Measurements from ENCODE around the gene SUSD2. TPM values are rescaled to one million over a fixed set of nuclear protein-coding genes. Genes with fewer than 3 reads are reported as not detected.
"Not testable (repeated sequence)": the region's sequence is repeated elsewhere in the genome, so short reads cannot be mapped to it uniquely, and the experiment has no call there.

Gene SUSD2
- total RNA-seq, 1 donor from 2014 or later, result 1.4 TPM

- DNase-seq (ENCODE audit: low spot score) (no peak), ATAC-seq (no peak)
Observed at GRCh38 chr22:24176040-24176439, 5.2 kb upstream of the SUSD2 start.

DNA sequence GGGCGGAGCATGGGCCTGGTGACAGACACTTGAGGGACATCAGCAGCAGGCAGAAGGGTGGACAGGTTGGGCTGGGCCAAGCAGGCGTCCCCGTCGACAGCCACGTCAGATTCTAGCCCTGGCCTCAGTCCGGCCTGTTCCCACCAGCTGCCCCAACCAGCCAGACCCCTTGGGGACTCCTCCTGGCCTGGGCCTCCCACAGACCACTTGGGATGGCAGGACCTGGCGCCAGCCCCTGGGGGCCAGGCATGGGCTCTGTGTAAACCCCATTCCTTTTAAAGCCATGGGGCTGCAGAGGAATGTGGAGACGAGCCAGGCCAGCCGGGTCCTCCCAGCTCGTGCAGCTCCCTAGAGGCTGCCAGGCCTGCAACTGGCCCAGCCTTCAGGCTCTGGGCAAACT lies 4.7 kb upstream of the SUSD2 start:
- ATAC-seq (no peak), DNase-seq (ENCODE audit: low spot score) (no peak)

GRCh38 chr22:24177045-24177444 lies 4.2 kb upstream of the SUSD2 start:
- ATAC-seq (no peak), DNase-seq (ENCODE audit: low spot score) (no peak)

DNA sequence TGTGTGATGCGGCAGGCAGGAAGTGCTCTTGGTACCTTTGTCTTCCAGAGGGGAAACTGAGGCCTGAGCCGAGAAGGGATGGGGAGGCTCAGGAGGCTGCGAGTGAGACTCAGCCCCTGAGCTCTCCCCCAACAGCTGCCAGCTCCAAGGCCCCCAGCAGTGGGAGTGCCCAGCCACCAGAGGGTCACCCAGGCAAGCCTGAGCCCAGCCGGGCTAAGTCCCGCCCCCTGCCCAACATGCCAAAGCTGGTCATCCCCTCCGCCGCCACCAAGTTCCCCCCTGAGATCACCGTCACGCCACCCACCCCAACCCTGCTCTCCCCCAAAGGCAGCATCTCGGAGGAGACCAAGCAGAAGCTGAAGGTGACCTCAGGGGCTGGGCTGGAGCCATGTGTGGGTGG lies 3.8 kb upstream of the SUSD2 start:
- ATAC-seq, result no peak
- no peak for DNase-seq (ENCODE audit: low spot score)

DNA sequence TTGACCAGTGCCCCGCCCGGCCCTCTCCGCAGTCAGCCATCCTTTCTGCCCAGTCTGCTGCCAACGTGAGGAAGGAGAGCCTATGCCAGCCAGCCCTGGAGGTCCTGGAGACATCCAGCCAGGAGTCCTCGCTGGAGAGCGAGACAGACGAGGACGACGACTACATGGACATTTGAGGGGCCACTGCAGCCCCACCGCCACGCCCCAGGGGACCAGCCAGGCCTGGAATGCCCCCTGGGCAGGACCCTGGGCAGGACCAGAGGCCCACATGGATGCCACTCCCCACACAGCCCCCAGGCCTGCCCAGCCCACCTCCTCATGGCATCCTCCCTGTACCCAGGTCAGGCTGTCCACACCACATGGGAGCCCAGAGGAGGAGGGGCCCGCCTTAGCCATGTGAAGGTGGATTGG lies 3.3 kb upstream of the SUSD2 start:
- no peak for ATAC-seq
- no peak for DNase-seq (ENCODE audit: low spot score)

- ATAC-seq (no peak), DNase-seq (ENCODE audit: low spot score) (no peak)
Observed at GRCh38 chr22:24178502-24179440, 2.5 kb upstream of the SUSD2 start.

DNA sequence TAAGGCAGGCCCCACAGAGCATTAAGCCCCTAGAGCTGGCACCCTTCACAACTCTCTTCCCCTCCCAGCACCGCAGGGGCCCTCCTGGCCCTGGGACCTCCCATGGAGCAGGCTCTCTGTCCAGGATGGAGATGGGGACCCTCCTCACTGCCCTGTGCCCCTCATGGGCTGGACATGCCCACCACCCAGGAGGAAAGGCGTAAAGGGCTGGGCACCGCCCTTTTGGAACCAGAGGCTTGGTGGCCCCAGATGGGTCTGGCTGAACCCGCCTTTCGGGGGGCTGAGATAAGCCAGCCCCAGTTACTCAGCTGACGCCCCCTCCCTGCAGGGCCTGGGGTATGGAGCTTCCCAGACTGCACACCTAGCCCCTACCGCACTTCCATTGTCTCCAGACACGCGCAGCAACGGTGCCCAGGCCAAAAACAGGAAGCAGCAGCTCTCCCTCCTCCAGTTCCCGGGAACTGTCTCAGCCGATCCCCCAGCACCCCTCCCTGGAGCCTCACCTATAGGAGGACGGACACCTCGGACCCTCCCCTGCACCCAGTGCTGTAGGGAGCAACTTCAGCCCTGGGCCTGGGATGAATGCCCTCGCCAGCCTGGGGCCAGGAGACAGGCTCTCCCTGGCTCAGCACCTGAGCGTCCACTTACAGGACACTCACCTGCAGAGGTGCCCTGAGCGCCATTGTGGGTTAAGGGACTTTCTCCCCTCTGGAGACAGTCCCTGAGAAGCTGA lies 1.6 kb upstream of the SUSD2 start:
- no peak for ATAC-seq
- DNase-seq (ENCODE audit: low spot score), result no peak

- DNase-seq (ENCODE audit: low spot score) (no peak), ATAC-seq (no peak)
Observed at GRCh38 chr22:24180316-24181087, 785 bp upstream of the SUSD2 start.

DNA sequence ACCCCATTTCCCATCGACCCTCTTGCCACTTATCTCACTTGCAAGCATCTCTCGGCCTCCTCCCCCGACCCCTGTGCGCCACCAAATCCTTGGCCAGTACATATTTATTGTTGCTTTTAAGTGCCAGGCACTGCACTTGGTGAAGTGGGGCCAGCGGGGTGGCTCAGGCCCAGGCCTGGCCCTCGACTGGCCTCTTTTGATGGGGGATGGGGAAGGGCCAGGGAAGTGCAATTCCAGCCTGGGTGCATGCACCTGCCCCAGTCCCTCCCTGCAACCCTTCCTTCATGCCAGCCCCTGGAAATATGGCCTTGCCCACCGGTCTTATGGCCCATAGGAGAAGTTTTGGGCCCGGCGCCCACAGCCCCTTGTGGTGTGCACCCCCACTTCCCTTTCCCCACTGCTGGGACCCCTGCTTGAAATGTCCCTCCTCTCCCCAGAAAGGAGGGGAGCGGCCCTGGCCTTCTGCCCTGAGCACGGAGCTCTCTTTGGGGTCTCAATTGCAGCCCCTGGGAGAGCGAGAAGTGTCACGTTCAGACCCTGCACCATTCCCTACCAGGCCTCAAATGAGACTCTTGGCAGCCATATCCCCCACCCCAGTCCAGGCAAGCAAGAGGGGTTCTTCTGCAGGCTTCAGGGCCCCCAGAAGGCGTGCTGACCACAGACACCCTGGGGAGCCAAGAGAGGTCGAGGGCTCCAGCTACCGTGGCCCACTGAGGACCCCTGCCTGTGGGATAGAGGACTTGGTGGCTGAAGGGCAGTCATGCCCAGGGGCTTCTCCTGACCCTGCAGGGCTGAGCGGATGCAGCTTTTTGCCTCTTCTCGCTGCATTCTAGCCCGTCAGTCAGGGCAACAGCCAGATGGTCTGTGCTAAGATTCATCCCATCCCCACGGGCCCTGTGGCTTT lies 961 bp downstream of the SUSD2 start:
- ATAC-seq, result no peak
- no peak for DNase-seq (ENCODE audit: low spot score)

- not testable (repeated sequence) for DNase-seq (ENCODE audit: low spot score); ATAC-seq
Observed at GRCh38 chr22:24182900-24183246, 1.6 kb downstream of the SUSD2 start.

DNA sequence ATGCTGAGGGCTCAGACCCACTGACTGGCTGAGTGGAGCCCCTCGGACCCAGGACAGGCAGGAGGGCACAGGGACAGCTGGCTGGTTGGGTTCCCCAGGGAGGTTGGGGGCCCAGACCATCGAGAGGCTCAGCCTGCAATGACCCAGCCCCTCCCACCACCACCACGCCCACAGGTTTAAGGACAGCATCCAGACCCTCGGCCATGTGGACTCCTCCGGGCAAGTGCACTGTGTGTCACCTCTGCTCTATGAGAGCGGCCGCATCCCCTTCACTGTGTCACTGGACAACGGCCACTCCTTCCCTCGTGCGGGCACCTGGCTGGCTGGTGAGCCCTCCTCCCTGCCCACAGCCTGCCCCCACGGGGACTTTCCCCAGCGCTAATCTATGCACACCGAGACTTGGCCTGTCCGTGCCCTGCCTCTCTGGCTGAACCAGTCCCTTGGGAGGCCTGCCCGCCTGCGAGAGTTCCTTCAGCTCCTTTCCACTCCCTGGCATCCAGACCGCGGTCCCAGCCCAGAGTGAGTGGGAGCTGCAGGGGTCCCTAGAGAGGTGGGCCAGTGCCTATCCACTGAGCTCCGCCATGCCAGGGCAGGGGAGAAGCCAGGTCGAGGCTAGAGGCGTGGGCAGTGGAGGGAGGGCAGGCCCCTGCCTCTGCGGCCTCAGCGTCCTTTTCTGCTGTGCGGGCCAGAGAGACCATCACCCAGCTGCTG lies 2.2 kb downstream of the SUSD2 start:
- ATAC-seq, result no peak
- no peak for DNase-seq (ENCODE audit: low spot score)

GRCh38 chr22:24184057-24184798 lies 2.9 kb downstream of the SUSD2 start:
- DNase-seq (ENCODE audit: low spot score) (no peak), ATAC-seq (no peak)

- DNase-seq (ENCODE audit: low spot score), result no peak
- no peak for ATAC-seq
Observed at GRCh38 chr22:24185001-24185500, 3.8 kb downstream of the SUSD2 start.

DNA sequence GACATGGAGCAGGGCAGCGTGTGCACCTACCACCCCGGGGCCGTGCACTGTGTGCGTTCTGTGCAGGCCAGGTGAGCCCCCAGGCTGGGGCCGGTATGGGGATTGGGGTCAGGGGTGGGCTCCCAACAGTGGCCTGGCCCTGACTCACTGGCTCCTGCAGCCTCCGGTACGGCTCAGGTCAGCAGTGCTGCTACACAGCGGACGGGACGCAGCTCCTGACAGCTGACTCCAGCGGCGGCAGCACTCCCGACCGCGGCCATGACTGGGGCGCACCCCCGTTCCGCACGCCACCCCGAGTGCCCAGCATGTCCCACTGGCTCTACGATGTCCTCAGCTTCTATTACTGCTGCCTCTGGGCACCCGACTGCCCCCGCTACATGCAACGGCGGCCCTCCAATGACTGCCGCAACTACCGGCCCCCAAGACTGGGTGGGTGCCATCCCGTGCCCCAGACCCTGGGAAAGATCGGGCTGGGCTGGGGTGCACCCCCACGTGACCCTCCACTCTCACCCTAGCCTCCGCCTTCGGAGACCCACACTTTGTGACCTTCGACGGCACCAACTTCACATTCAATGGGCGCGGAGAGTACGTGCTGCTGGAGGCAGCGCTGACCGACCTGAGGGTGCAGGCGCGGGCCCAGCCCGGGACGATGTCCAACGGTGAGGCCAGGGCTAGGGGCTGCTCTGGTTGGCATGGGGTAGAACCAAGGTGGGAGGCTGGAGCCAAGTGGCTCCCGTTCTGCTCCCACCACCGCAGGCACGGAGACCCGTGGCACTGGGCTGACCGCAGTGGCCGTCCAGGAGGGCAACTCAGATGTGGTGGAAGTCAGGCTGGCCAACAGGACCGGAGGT lies 4.4 kb downstream of the SUSD2 start:
- ATAC-seq, result no peak
- DNase-seq (ENCODE audit: low spot score), result no peak

DNA sequence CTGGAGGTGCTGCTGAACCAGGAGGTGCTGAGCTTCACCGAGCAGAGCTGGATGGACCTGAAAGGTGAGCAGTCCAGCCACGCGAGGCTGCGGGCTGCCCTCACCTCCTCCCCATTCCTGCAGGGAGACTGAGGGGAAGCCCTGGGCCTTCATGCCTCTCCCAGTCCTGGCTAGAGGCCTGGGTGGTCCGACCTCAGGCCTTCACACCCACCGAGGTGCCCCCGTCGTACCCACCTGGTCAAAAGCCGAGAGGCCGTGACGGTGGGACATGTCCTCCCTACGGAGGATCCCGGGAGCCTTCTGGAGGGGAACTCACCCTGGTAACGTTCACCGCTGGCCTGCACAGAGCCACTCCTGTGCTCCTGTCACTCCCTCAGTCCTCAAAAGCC lies 5.1 kb downstream of the SUSD2 start:
- ATAC-seq (no peak), DNase-seq (ENCODE audit: low spot score) (no peak)

- DNase-seq (ENCODE audit: low spot score) (no peak), ATAC-seq (no peak)
Observed at GRCh38 chr22:24186892-24187670, 5.8 kb downstream of the SUSD2 start.

Data from left lobe of liver (tissue), 2 donors.